Activated CD4-positive, alpha-beta memory T cell treated with anti-CD3 and anti-CD28 coated beads, Interleukin-2, amount 10 ng/mL, durations not matched to agents 7 days and 5 days (primary cell): ENCODE results near the gene RNASEH2B. TPM values are rescaled to one million over a fixed set of nuclear protein-coding genes. Genes with fewer than 3 reads are reported as not detected.

Source experiments
- CTCF ChIA-PET: fragments of 350-600 bp; sonication (Branson Sonifier 250); formaldehyde crosslinking; loops from one replicate; lab custom pipeline; 2021; ENCODE audit warnings: antibody characterized with exemption, inconsistent platforms; lab: Charles Lee
- POLR2A ChIA-PET: fragments of 350-600 bp; sonication (Branson Sonifier 250); formaldehyde crosslinking; loops from one replicate; lab custom pipeline; 2021; ENCODE audit warnings: antibody characterized with exemption; lab: Charles Lee
- DNase-seq: peaks from one replicate; pipeline ENCODE4 v3.0.0-alpha.2; 2020
- H3K27ac Mint-ChIP-seq: one replicate; pipeline ENCODE4 v1.8.0; 2021; ENCODE audit warnings: mild to moderate bottlenecking, mixed read lengths
- H3K27me3 Mint-ChIP-seq: one replicate; pipeline ENCODE4 v1.8.0; 2021; ENCODE audit warnings: mixed read lengths
- H3K36me3 Mint-ChIP-seq: one replicate; pipeline ENCODE4 v1.8.0; 2021; ENCODE audit warnings: low read depth, mixed read lengths
- H3K4me1 Mint-ChIP-seq: one replicate; pipeline ENCODE4 v1.8.0; 2021; ENCODE audit warnings: mixed read lengths
- H3K4me3 Mint-ChIP-seq: one replicate; pipeline ENCODE4 v1.8.0; 2021; ENCODE audit warnings: mild to moderate bottlenecking, mixed read lengths
- H3K9me3 Mint-ChIP-seq: one replicate; pipeline ENCODE4 v1.8.0; 2021; ENCODE audit warnings: mixed read lengths
- total RNA-seq, 2 experiments: library from RNA; stranded (reverse); gene quantifications; one replicate each; pipeline ENCODE4 v1.2.3, GENCODE V29; 2021

RNASEH2B gene
- total RNA-seq, 2 experiments from 2014 or later = 87.4 to 90.5 TPM

DNA sequence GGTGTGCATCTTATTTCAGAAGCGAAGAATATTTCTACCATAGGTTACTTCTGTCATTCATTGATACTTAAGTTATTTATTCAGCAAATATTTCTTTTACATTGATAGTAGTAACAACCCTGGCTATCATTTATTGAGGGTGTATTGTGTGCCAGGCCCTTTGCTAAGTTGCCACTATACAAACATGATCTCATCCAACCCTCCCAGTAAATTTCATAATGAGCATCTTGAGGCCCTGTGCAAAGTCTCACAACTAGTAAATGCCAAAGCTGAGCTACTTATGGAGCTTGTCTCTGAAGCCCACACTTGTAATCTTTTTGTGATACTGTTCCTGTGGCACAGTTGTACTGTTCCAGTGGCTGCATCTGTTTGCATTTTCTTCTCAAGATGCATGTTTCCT is 36.1 kb downstream of the RNASEH2B start:
- H3K27ac Mint-ChIP-seq = no peak overlapping the region
- H3K9me3 Mint-ChIP-seq = no peaks in the 10 kb centered on the region
- H3K27me3 Mint-ChIP-seq = no peaks in the 10 kb centered on the region
- peaks cover 4% of the 10 kb centered on the region for H3K4me1 Mint-ChIP-seq
- CTCF ChIA-PET = no interaction called here
- POLR2A ChIA-PET = no interaction called here
- DNase-seq = no peak
- H3K4me3 Mint-ChIP-seq = no peak overlapping the region
- H3K36me3 Mint-ChIP-seq = peaks cover 67% of the 10 kb centered on the region

- DNase-seq = no peak
- POLR2A ChIA-PET = no interaction called here
- Mint-ChIP-seq H3K27me3 (no peaks in the 10 kb centered on the region), H3K27ac (no peak overlapping the region), H3K4me3 (no peak overlapping the region), H3K9me3 (no peaks in the 10 kb centered on the region), H3K36me3 (peaks cover 67% of the 10 kb centered on the region), H3K4me1 (no peaks in the 10 kb centered on the region)
- CTCF ChIA-PET = no interaction called here
These were observed 39.0 kb downstream of the RNASEH2B start for GRCh38 chr13:50948601-50949000.

GRCh38 chr13:50950849-50951248 is 41.3 kb downstream of the RNASEH2B start:
- ChIA-PET CTCF (no interaction called here), POLR2A (no interaction called here)
- Mint-ChIP-seq H3K27ac (no peak overlapping the region), H3K4me3 (no peak overlapping the region), H3K9me3 (no peaks in the 10 kb centered on the region), H3K36me3 (peaks cover 58% of the 10 kb centered on the region), H3K4me1 (no peaks in the 10 kb centered on the region), H3K27me3 (no peaks in the 10 kb centered on the region)
- no peak for DNase-seq

DNA sequence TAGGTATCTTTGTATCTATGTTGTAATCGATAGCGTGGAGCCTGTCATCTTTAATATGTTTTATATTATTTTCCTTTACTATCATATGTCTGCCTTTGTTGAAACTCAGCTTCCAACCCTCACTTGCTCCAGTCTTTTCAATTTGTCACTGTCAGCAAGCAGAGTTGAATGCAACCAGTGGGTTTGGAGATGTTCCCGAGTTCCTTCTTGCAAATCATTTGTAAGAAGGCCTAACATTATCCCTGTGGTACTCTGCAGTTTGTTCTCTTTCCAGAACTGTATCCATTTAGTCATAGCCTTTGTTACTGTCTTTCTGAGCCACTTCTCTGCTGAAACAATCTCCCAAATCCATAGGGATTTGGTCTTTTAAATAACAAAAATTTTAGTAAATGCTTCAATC is 41.8 kb downstream of the RNASEH2B start:
- no peak for DNase-seq
- H3K27me3 Mint-ChIP-seq = no peaks in the 10 kb centered on the region
- ChIA-PET POLR2A (interaction anchor here (1.4 kb wide), 1 partner anchor 36 kb away, joined by 3 read pairs; no protein-coding TSS in a partner anchor), CTCF (interaction anchor here (0.9 kb wide), 1 partner anchor 20 kb away, joined by 3 read pairs; no protein-coding TSS in a partner anchor)
- peaks cover 60% of the 10 kb centered on the region for H3K36me3 Mint-ChIP-seq
- no peak overlapping the region for H3K27ac Mint-ChIP-seq
- no peaks in the 10 kb centered on the region for H3K9me3 Mint-ChIP-seq
- no peaks in the 10 kb centered on the region for H3K4me1 Mint-ChIP-seq
- H3K4me3 Mint-ChIP-seq = no peak overlapping the region

DNA sequence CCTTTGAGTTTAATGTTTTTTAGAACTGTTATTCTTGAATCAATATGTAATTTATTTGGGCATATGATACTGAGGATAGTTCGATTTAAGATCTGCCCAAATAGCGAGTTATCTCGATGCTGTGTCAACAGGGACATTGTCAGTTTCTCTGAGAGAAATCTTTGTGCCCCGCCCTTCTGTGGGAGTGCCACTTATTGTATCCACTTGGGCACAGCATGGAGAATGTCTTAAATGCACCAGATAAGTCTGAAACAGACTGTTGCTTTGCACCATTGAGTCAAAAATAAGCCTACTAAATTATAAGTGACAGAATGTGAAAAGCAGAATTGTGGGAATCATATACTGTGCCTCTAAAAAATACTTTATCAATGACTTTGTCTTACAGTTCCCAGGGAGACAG is 45.6 kb downstream of the RNASEH2B start:
- DNase-seq = no peak
- H3K9me3 Mint-ChIP-seq = no peaks in the 10 kb centered on the region
- H3K4me3 Mint-ChIP-seq = no peak overlapping the region
- H3K36me3 Mint-ChIP-seq = peaks cover 47% of the 10 kb centered on the region
- H3K4me1 Mint-ChIP-seq = peaks cover 3% of the 10 kb centered on the region
- ChIA-PET CTCF (no interaction called here), POLR2A (no interaction called here)
- H3K27me3 Mint-ChIP-seq = no peaks in the 10 kb centered on the region
- H3K27ac Mint-ChIP-seq = no peak overlapping the region

- ChIA-PET CTCF (no interaction called here), POLR2A (no interaction called here)
- Mint-ChIP-seq H3K9me3 (no peaks in the 10 kb centered on the region), H3K36me3 (peaks cover 46% of the 10 kb centered on the region), H3K27ac (no peak overlapping the region), H3K4me1 (peaks cover 3% of the 10 kb centered on the region), H3K27me3 (no peaks in the 10 kb centered on the region), H3K4me3 (no peak overlapping the region)
- DNase-seq = no peak
These were observed 46.2 kb downstream of the RNASEH2B start for GRCh38 chr13:50955798-50956197.

- ChIA-PET POLR2A (no interaction called here), CTCF (no interaction called here)
- Mint-ChIP-seq H3K27me3 (no peaks in the 10 kb centered on the region), H3K9me3 (no peaks in the 10 kb centered on the region), H3K36me3 (peaks cover 51% of the 10 kb centered on the region), H3K27ac (no peak overlapping the region), H3K4me3 (no peak overlapping the region), H3K4me1 (peaks cover 3% of the 10 kb centered on the region)
- DNase-seq = no peak
These were observed 48.0 kb downstream of the RNASEH2B start for GRCh38 chr13:50957620-50958019.

- POLR2A ChIA-PET = no interaction called here
- no peak for DNase-seq
- H3K4me1 Mint-ChIP-seq = peaks cover 4% of the 10 kb centered on the region
These were observed 60.1 kb downstream of the RNASEH2B start for GRCh38 chr13:50969691-50970090.

DNA sequence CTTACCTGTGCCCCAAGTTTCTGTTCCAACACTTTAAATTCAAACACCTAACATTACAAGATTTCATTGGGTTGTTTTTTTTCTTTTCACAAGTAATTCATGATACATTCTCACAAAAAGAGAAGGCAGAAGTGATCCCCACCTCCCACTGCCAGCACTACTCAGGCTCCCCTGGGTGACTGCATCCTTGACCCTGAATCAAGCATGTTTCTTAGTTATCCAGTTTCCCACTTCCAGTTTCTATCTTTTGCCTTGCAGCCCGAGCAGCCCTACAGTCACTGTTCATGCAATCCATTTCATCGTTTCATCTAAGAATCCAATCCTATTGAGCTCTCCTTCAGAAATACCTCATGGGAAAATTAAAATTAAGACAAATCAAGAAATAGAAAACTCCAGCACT is 61.4 kb downstream of the RNASEH2B start:
- CTCF ChIA-PET = interaction anchor here (0.6 kb wide), 1 partner anchor 11 kb away, joined by 4 read pairs; no protein-coding TSS in a partner anchor
- no peak overlapping the region for H3K4me3 Mint-ChIP-seq
- no peak overlapping the region for H3K27ac Mint-ChIP-seq
- H3K4me1 Mint-ChIP-seq = peaks cover 4% of the 10 kb centered on the region
- POLR2A ChIA-PET = no interaction called here
- H3K36me3 Mint-ChIP-seq = peaks cover 51% of the 10 kb centered on the region
- no peak for DNase-seq
- H3K9me3 Mint-ChIP-seq = no peaks in the 10 kb centered on the region
- no peaks in the 10 kb centered on the region for H3K27me3 Mint-ChIP-seq

More at GRCh38 chr13:50969691-50970090, 60.1 kb downstream of the RNASEH2B start:
- Mint-ChIP-seq H3K27me3 (no peaks in the 10 kb centered on the region), H3K9me3 (no peaks in the 10 kb centered on the region), H3K4me3 (no peak overlapping the region), H3K36me3 (peaks cover 49% of the 10 kb centered on the region), H3K27ac (no peak overlapping the region)
- CTCF ChIA-PET = interaction anchor here (2.4 kb wide), 1 partner anchor 100 kb away, joined by 6 read pairs; no protein-coding TSS in a partner anchor

GRCh38 chr13:50974268-50974667 is 64.7 kb downstream of the RNASEH2B start:
- DNase-seq = no peak
- Mint-ChIP-seq H3K36me3 (peaks cover 59% of the 10 kb centered on the region), H3K4me3 (no peak overlapping the region), H3K27ac (no peak overlapping the region), H3K27me3 (no peaks in the 10 kb centered on the region), H3K4me1 (no peaks in the 10 kb centered on the region), H3K9me3 (no peaks in the 10 kb centered on the region)
- CTCF ChIA-PET = no interaction called here
- POLR2A ChIA-PET = no interaction called here

DNA sequence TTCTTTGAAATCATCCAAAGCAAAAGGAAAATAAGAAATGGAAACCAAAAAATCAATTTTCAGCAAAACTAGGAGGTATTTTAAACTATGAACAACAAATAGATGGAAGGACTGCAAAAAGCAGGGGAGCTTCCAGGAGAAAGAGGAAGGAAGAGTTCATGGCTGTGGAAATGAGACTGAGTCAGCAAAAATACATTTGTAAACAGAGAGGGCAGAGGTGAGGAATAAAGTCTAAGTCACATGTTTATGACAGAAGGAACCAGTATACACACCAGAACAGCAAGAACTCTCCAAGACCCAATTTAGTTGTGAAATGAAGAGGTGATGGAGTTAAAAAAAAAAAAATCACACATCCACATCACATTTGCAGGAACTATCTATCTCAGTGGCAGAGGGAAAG is 69.6 kb downstream of the RNASEH2B start:
- DNase-seq = no peak
- Mint-ChIP-seq H3K27me3 (no peaks in the 10 kb centered on the region), H3K9me3 (no peaks in the 10 kb centered on the region), H3K36me3 (peaks cover 30% of the 10 kb centered on the region), H3K27ac (no peak overlapping the region), H3K4me3 (no peak overlapping the region), H3K4me1 (no peaks in the 10 kb centered on the region)
- POLR2A ChIA-PET = interaction anchor here (0.8 to 1.2 kb wide), 2 partner anchors 15 to 57 kb away, joined by 3 read pairs; no protein-coding TSS in a partner anchor
- CTCF ChIA-PET = interaction anchor here (1.2 kb wide), 1 partner anchor 13 kb away, joined by 3 read pairs; no protein-coding TSS in a partner anchor

DNA sequence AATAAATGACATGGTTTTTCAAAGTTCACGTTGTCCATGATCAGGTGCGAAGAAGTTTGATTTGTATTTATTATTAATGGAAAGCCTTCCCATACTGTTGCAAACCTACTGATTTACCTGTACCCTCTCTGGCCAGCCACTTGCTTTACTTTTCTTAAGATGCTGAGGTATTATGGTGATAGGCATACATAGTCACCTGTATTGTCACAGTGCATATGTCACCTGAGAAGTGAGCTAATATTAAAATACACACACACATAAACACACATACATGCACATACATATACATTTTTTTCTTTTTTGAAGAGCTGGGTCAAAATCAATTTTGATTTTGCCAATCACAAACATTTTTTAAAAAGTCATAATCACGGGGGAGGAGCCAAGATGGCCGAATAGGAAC is 72.1 kb downstream of the RNASEH2B start:
- CTCF ChIA-PET = no interaction called here
- no peaks in the 10 kb centered on the region for H3K9me3 Mint-ChIP-seq
- no peak overlapping the region for H3K4me3 Mint-ChIP-seq
- no peak for DNase-seq
- H3K36me3 Mint-ChIP-seq = peaks cover 13% of the 10 kb centered on the region
- H3K4me1 Mint-ChIP-seq = no peaks in the 10 kb centered on the region
- POLR2A ChIA-PET = no interaction called here
- H3K27me3 Mint-ChIP-seq = no peaks in the 10 kb centered on the region
- no peak overlapping the region for H3K27ac Mint-ChIP-seq

DNA sequence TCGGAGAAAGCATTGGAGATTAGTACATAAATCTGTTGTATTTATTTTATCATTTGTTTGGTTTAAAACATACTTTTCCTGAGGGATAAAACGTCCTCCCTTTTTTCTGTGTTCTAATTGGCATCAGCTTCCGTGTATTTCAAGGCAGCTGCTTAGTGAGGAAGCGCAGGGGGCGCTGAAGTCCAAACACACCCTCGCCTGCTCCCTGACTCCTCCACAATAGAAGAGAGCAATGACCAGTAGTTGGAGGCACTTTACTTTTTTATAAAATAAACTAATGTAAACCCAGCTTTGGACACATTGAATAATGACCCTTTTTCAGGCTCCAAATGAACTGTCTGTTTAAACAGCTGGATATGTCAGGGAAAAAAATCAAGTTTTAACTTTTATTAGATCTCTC is 79.9 kb downstream of the RNASEH2B start:
- Mint-ChIP-seq H3K4me1 (peaks cover 21% of the 10 kb centered on the region), H3K27ac (no peak overlapping the region), H3K27me3 (no peaks in the 10 kb centered on the region), H3K4me3 (no peak overlapping the region), H3K9me3 (peaks cover 3% of the 10 kb centered on the region), H3K36me3 (peaks cover 3% of the 10 kb centered on the region)
- ChIA-PET CTCF (interaction anchor here (1.7 kb wide), 1 partner anchor 17 kb away, joined by 4 read pairs; no protein-coding TSS in a partner anchor), POLR2A (no interaction called here)
- DNase-seq = no peak
